Activated naive CD4-positive, alpha-beta T cell (primary cell): ENCODE results near the gene BFAR.
"Not testable (repeated sequence)": the region's sequence is repeated elsewhere in the genome, so short reads cannot be mapped to it uniquely, and the experiment has no call there.

Experiments used
- DNase-seq, 4 experiments: peaks; one replicate each; lab custom pipeline; 2025; lab: John Stamatoyannopoulos, UW

Gene BFAR

DNA sequence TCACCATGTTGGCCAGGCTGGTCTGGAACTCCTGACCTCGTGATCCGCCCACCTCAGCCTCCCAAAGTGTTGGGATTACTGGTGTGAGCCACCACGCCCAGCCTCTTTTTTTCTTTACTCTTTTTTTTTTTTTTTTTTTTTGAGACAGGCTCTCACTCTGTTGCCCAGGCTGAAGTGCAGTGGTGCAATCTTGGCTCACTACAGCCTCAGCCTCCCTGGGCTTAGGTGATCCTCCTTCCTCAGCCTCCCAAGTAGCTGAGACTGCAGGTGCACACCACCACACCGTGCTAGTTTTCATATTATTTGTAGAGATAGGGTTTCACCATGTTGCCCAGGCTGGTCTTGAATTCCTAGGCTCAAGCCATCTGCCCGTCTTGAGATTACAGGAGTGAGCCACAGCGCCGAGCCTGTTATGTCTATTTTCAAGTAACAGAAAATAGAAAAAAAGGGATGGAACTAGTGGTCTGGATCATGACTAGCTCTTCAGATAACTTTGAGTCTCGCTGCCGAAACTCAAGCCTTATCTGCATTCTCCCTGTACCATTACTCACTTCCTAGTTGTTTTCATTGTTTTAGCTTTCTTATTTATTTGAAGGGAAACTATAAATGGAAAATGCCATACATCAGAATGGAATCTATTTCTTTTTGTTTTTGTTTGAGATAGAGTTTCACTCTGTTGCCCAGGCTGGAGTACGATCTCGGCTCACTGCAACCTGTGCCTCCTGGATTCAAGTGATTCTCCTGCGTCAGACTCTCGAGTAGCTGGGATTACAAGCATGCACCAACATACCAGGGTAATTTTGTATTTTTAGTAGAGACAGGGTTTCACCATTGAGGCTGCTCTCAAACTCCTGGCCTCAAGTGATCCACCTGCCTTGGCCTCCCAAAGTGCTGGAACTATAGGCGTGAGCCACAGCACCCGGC lies 53.4 kb downstream of the BFAR start:
- DNase-seq, result not testable (repeated sequence)

DNA sequence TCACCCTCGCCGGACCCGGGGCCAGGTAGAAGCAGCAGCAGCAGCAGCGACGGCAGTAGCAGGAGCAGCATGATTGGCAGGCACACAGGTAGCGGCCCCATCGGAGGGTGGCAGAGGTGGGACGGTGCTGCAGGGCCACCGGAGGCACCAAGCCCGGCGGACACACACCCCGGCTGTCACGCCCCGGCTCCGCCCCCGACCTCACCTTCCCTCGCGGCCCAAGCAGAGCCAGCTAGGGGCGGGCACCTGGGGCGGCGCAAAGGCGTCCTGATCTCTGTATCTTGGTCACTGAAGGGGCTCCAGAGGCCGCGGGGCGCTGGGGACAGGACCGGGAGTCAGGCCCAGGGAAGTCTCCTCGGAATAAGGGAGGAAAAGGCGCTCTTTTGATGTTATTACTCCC lies 61.4 kb downstream of the BFAR start, which contains the start of gene PLA2G10:
PLA2G10 (minus strand) TSS at position 180 of the 400 bp plus-strand sequence; CDS start at position 101, 79 bp downstream.
- not testable (repeated sequence) for DNase-seq

DNA sequence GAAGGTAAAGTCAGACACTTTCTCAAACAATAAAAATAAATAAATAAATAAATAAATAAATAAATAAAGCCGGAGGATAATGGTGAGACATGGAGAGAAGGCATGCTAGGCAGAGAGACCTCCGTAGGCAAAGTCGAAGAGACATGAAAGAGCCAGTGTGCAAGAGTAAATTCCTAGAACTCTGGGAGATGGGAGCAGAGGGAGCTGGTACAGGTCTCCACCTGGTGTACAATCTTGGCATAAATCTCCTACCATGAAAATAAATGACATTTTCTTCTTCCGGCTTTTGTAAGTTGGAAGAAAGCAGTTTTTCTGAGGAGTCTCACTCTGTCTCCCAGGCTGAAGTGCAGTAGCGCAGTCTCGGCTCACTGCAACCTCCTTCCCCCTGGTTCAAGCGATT lies 69.1 kb downstream of the BFAR start:
- not testable (repeated sequence) for DNase-seq

DNA sequence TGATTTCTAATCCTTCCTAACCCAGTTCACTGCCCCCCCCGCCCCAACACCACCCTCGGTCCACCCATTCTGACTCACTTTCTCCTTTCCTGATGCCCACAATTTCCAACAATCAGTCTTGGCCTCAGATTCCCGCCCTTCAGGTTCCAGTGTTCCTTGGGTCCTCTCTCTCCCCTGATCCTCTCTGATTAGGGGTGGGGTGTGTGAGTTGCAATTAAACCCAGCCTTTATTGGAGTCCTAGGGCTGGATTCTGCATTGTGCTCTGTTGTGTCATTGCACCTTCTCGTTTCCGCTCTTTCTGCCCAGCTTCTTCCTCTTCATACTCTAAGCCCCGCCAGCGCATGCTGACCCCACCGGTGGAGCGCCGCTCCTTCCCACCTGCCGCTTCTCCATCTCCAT lies 69.9 kb downstream of the BFAR start:
- not testable (repeated sequence) for DNase-seq

DNA sequence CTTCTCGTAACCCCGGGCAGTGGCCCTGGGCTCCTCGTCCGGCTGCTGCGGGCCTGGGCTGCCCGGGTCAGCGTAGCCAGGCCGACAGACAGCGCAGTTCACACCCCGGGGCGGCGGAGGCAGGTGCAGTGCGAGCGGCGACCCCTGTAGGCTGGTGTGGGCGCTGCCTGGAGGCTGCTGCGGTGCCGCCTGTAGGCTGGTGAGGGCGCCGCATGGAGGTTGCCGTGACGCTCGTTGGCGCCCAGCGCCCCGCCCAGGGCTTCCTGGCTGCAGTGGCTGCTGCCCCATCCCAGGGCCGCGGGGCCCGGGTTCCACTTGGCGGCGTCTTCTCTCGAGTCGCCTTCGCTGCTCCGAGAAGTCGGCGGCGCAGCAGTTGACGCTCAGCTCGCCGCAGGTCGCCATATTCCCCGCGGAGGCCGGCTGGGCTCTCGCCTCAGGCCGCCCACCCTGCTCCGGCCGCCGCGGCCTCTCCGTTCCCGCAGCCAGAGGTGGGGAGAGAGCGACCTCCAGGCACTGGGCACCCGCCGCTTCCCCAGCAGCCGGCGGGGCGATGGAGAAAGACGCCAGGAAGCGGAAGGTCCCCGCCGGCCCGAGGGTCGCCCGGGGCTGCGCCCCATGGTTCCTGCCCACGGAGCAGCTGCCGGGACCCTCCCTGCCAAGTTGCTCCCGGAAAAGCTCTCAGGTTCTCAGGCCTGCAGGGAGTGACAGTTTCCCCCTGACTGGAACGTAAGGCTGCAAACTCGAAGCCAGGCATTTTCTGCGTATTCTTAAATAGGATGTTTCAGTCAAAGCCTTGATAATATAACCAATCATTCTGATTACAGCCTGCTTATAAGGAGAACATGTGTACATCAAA lies 70.6 kb downstream of the BFAR start, which contains the start of gene NPIPA3:
NPIPA3 (plus strand) TSS at position 256 of the 856 bp plus-strand sequence. CDS start 5,533 bp downstream, outside the sequence.
- DNase-seq, result not testable (repeated sequence)
